Loucy (cell line): ENCODE results near the gene TMEM63A.

Experiments used
- H2AFZ ChIP-seq: fragments of 200-600 bp; sonication (generic); 2 replicates; pipeline ENCODE4 v1.6.0; 2016; ENCODE audit warnings: antibody characterized with exemption, mild to moderate bottlenecking, low read length, moderate library complexity
- H3F3A ChIP-seq: fragments of 200-600 bp; 2 replicates; pipeline ENCODE4 v1.6.0; 2016; ENCODE audit warnings: antibody characterized with exemption, low read depth, mild to moderate bottlenecking
- H3K27me3 ChIP-seq: fragments of 200-600 bp; sonication (generic); 2 replicates; pipeline ENCODE4 v1.6.1; 2014; ENCODE audit warnings: low read length, mild to moderate bottlenecking; ENCODE audit not compliant: insufficient read depth, poor library complexity, severe bottlenecking
- H3K36me3 ChIP-seq: fragments of 200-600 bp; sonication (generic); 2 replicates; pipeline ENCODE4 v1.6.1; 2016; ENCODE audit warnings: low read length; ENCODE audit not compliant: insufficient read depth
- H3K4me1 ChIP-seq: fragments of 200-600 bp; sonication (generic); 2 replicates; pipeline ENCODE4 v1.5.1; 2014; ENCODE audit warnings: low read length, mild to moderate bottlenecking; ENCODE audit not compliant: insufficient read depth, poor library complexity, severe bottlenecking
- H3K4me2 ChIP-seq: fragments of 200-600 bp; sonication (generic); 2 replicates; pipeline ENCODE4 v1.6.0; 2014; ENCODE audit warnings: antibody characterized with exemption, low read length, low read depth, mild to moderate bottlenecking; ENCODE audit not compliant: poor library complexity, severe bottlenecking
- H3K4me3 ChIP-seq: fragments of 200-600 bp; sonication (generic); 2 replicates; pipeline ENCODE4 v1.5.1; 2014; ENCODE audit warnings: low read length, mild to moderate bottlenecking, mixed read lengths; ENCODE audit not compliant: poor library complexity, severe bottlenecking
- H3K79me2 ChIP-seq: fragments of 200-600 bp; sonication (generic); 2 replicates; pipeline ENCODE4 v1.6.1; 2014; ENCODE audit warnings: low read length; ENCODE audit not compliant: insufficient read depth
- H3K9ac ChIP-seq: fragments of 200-600 bp; sonication (generic); 2 replicates; pipeline ENCODE4 v1.6.0; 2014; ENCODE audit warnings: mild to moderate bottlenecking, low read depth, low read length, moderate library complexity; ENCODE audit not compliant: poor library complexity, severe bottlenecking
- H3K9me2 ChIP-seq: fragments of 200-600 bp; sonication (generic); replicated peaks from 2 replicates; pipeline ENCODE4 v1.6.1; 2016; ENCODE audit warnings: low read depth, low read length, mixed read lengths
- H3K9me3 ChIP-seq: fragments of 200-600 bp; sonication (generic); 2 replicates; pipeline ENCODE4 v1.6.1; 2014; ENCODE audit warnings: mild to moderate bottlenecking, antibody characterized with exemption, low read length, low read depth; ENCODE audit not compliant: insufficient read depth
- H4K20me1 ChIP-seq: fragments of 200-600 bp; sonication (generic); 2 replicates; pipeline ENCODE4 v1.6.0; 2014; ENCODE audit warnings: antibody characterized with exemption, low read length, mild to moderate bottlenecking; ENCODE audit not compliant: insufficient read depth, poor library complexity, severe bottlenecking
- CTCF ChIP-seq: fragments of 200-600 bp; sonication (generic); conservative IDR thresholded peaks from 2 replicates; pipeline ENCODE4 v1.5.1; 2014; ENCODE audit warnings: mild to moderate bottlenecking, antibody characterized with exemption, low read length
- EZH2phosphoT487 ChIP-seq: fragments of 200-600 bp; IDR thresholded peaks from 2 replicates; pipeline ENCODE4 v1.6.1; 2018; ENCODE audit warnings: antibody characterized with exemption, mild to moderate bottlenecking, moderate library complexity, borderline replicate concordance

TMEM63A gene

GRCh38 chr1:225911191-225912130 is 29.3 kb upstream of the TMEM63A start:
- H3F3A ChIP-seq, result no peaks in the 10 kb centered on the region
- H3K36me3 ChIP-seq, result no peaks in the 10 kb centered on the region
- no peak overlapping the region for H3K4me3 ChIP-seq
- no peaks in the 10 kb centered on the region for H3K9me2 ChIP-seq
- no peaks in the 10 kb centered on the region for H3K79me2 ChIP-seq
- no peaks in the 10 kb centered on the region for H3K27me3 ChIP-seq
- H3K9me3 ChIP-seq, result no peaks in the 10 kb centered on the region
- no peaks in the 10 kb centered on the region for H4K20me1 ChIP-seq
- TF ChIP-seq EZH2phosphoT487 (no peak), CTCF (no peak)
- H3K4me2 ChIP-seq, result no peak overlapping the region
- no peak overlapping the region for H2AFZ ChIP-seq
- H3K4me1 ChIP-seq, result no peaks in the 10 kb centered on the region
- no peak overlapping the region for H3K9ac ChIP-seq

- no peaks in the 10 kb centered on the region for H3K9me2 ChIP-seq
Observed at GRCh38 chr1:225909477-225909876, 27.3 kb upstream of the TMEM63A start.

GRCh38 chr1:225908773-225909172 is 26.6 kb upstream of the TMEM63A start:
- TF ChIP-seq EZH2phosphoT487 (no peak), CTCF (no peak)
- H3K27me3 ChIP-seq, result no peaks in the 10 kb centered on the region
- no peaks in the 10 kb centered on the region for H3K4me1 ChIP-seq
- no peak overlapping the region for H3K9ac ChIP-seq
- H3K36me3 ChIP-seq, result no peaks in the 10 kb centered on the region
- no peak overlapping the region for H3K4me3 ChIP-seq
- H3K9me2 ChIP-seq, result no peaks in the 10 kb centered on the region
- no peak overlapping the region for H3K4me2 ChIP-seq
- no peaks in the 10 kb centered on the region for H4K20me1 ChIP-seq
- H2AFZ ChIP-seq, result no peak overlapping the region
- no peaks in the 10 kb centered on the region for H3K79me2 ChIP-seq
- no peaks in the 10 kb centered on the region for H3K9me3 ChIP-seq
- no peaks in the 10 kb centered on the region for H3F3A ChIP-seq

More at GRCh38 chr1:225909477-225909876, 27.3 kb upstream of the TMEM63A start:
- H2AFZ ChIP-seq, result no peak overlapping the region
- no peak overlapping the region for H3K9ac ChIP-seq
- no peaks in the 10 kb centered on the region for H3K9me3 ChIP-seq
- H4K20me1 ChIP-seq, result no peaks in the 10 kb centered on the region
- no peaks in the 10 kb centered on the region for H3K27me3 ChIP-seq
- H3F3A ChIP-seq, result no peaks in the 10 kb centered on the region
- TF ChIP-seq EZH2phosphoT487 (no peak), CTCF (no peak)
- H3K4me1 ChIP-seq, result no peaks in the 10 kb centered on the region
- H3K79me2 ChIP-seq, result no peaks in the 10 kb centered on the region
- H3K4me2 ChIP-seq, result no peak overlapping the region
- no peak overlapping the region for H3K4me3 ChIP-seq
- no peaks in the 10 kb centered on the region for H3K36me3 ChIP-seq
